ENCODE results near the gene GRB10.

The GRB10 gene

DNA sequence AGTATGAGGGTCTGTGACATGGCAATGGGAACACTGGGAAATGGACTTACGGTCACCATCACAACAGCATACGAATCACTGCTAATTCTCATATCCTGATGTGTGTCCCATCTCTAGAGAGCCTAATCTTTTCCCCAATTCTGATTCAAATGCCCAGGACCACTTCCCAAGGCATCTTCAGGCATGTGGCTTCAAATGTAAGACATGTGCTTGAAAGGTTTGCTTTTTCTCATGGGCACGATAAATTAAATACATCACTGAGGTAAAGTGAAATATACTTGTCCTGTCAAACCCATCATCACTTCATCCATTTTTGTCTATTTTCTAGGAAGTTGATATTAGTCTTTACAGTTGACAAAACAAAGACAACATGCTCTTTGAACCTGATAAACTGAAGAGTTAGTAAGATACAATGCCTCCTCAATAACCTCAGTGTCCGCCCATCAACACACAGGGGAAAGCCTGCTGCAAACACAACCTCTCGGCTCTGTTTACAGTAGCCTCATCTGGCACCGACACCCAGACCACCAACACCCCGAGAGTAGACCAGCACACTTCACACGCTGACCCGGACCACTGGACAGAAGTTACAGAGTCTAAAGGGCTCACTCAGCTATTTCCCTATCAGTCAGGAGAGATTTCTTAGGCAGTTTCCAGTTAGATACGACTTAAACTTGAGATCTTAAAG lies 24.8 kb downstream of the GRB10 start:
- no peak overlapping the region for H3K4me3 ChIP-seq (ENCODE audit: low read depth, low read length)
- TF ChIP-seq CTCF (IDR thresholded peaks at IDR 0.05; ENCODE audit: low read depth, low read length, missing control alignments): no peak
- no peak for DNase-seq (ENCODE audit: low read depth)

- H3K4me3 ChIP-seq (ENCODE audit: low read depth, low read length): no peak overlapping the region
- TF ChIP-seq CTCF (IDR thresholded peaks at IDR 0.05; ENCODE audit: low read depth, low read length, missing control alignments): no peak
- no peak for DNase-seq (ENCODE audit: low read depth)
Measured at GRCh38 chr7:50756180-50756579, 26.5 kb downstream of the GRB10 start.

- no peak for DNase-seq (ENCODE audit: low read depth)
- TF ChIP-seq CTCF (IDR thresholded peaks at IDR 0.05; ENCODE audit: low read depth, low read length, missing control alignments): no peak
Measured at GRCh38 chr7:50754684-50755083, 28.0 kb downstream of the GRB10 start.

DNA sequence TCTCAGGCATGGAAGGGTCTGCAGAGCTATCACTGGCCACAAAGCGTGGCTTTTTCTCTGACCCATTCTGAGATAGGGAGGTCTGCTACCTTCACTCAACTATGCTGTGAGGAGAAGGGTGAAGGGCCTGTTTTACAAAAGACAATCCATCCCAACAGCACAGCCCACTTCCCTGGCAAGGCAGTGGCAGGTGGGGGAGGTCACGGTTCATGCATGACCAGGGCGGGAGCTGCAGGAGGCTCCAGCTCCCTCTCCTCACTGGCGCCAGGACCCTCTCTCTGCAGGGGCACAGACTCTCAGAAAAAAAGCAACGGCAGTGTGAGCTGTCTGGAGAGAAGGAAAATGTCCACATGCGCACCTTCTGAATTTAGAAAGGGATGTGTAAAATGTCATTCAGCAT lies 28.5 kb downstream of the GRB10 start:
- no peak for TF ChIP-seq CTCF (IDR thresholded peaks at IDR 0.05; ENCODE audit: low read depth, low read length, missing control alignments)
- DNase-seq (ENCODE audit: low read depth): no peak
- H3K4me3 ChIP-seq (ENCODE audit: low read depth, low read length): no peak overlapping the region

More at GRCh38 chr7:50754684-50755083, 28.0 kb downstream of the GRB10 start:
- no peak overlapping the region for H3K4me3 ChIP-seq (ENCODE audit: low read depth, low read length)

- no peak overlapping the region for H3K4me3 ChIP-seq (ENCODE audit: low read depth, low read length)
- no peak for DNase-seq (ENCODE audit: low read depth)
- no peak for TF ChIP-seq CTCF (IDR thresholded peaks at IDR 0.05; ENCODE audit: low read depth, low read length, missing control alignments)
Measured at GRCh38 chr7:50752422-50752821, 30.3 kb downstream of the GRB10 start.

- no peak for TF ChIP-seq CTCF (IDR thresholded peaks at IDR 0.05; ENCODE audit: low read depth, low read length, missing control alignments)
- H3K4me3 ChIP-seq (ENCODE audit: low read depth, low read length): no peak overlapping the region
- no peak for DNase-seq (ENCODE audit: low read depth)
Measured at GRCh38 chr7:50751146-50751545, 31.6 kb downstream of the GRB10 start.

DNA sequence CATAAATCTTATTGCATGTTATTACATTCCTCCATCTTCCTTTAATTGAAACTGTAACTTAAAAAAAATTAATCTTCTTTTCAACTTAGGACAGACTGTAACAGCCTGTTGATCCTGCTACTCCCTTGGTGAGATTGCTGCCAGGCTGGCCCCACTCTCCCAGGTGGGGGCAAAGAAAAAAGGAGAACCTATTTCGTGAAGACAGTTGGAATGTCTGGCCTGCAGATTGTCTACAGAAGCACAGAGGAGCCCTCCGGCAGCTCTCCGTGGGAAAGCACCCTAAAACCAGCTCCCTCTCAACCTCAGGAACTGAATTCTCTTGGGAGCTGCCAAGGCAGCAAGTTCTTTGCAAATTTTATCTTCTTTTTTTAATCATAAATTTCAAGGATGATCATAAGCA lies 32.8 kb downstream of the GRB10 start:
- no peak for TF ChIP-seq CTCF (IDR thresholded peaks at IDR 0.05; ENCODE audit: low read depth, low read length, missing control alignments)
- DNase-seq (ENCODE audit: low read depth): no peak
- H3K4me3 ChIP-seq (ENCODE audit: low read depth, low read length): no peak overlapping the region

Measured in GM12864 (cell line).